Large intestine (tissue), 3 donors: ENCODE measurements around the gene SPOCD1. TPM values are rescaled to one million over a fixed set of nuclear protein-coding genes. Genes with fewer than 3 reads are reported as not detected.

Source experiments
- DNase-seq, 2 donors: peaks; one replicate each; pipeline versions ENCODE4 v3.0.0 to v3.0.0-alpha.2; 2013
- H3K27ac ChIP-seq: one replicate; pipeline ENCODE4 v1.5.1; 2013; ENCODE audit warnings: low read length
- H3K27me3 ChIP-seq: 2 replicates; pipeline ENCODE4 v1.6.1; 2013; ENCODE audit warnings: low read length; ENCODE audit not compliant: control insufficient read depth, insufficient read depth
- H3K36me3 ChIP-seq: 2 replicates; pipeline ENCODE4 v1.6.1; 2013; ENCODE audit warnings: low read length; ENCODE audit not compliant: control insufficient read depth, insufficient read depth
- H3K4me1 ChIP-seq: one replicate; pipeline ENCODE4 v1.6.1; 2013; ENCODE audit warnings: low read length; ENCODE audit not compliant: control insufficient read depth, insufficient read depth
- H3K4me3 ChIP-seq: one replicate; pipeline ENCODE4 v1.5.1; 2013; ENCODE audit warnings: low read length
- H3K9me3 ChIP-seq: one replicate; pipeline ENCODE4 v1.6.1; 2013; ENCODE audit warnings: mild to moderate bottlenecking, low read depth, low read length, moderate library complexity; ENCODE audit not compliant: control insufficient read depth
- WGBS: methylation state at CpG from one replicate; pipeline ENCODE4 v1.1.5; 2013; ENCODE audit warnings: low lambda C conversion rate; ENCODE audit not compliant: insufficient coverage; 5-methylcytosine and 5-hydroxymethylcytosine counted together
- polyA plus RNA-seq: library from polyadenylated mRNA; unstranded; fragments of 120-200 nt; gene quantifications from one replicate; pipeline ENCODE4 v1.2.1, GENCODE V29; 2013

Gene SPOCD1
- polyA plus RNA-seq, 1 donor: 1.2 TPM

DNA sequence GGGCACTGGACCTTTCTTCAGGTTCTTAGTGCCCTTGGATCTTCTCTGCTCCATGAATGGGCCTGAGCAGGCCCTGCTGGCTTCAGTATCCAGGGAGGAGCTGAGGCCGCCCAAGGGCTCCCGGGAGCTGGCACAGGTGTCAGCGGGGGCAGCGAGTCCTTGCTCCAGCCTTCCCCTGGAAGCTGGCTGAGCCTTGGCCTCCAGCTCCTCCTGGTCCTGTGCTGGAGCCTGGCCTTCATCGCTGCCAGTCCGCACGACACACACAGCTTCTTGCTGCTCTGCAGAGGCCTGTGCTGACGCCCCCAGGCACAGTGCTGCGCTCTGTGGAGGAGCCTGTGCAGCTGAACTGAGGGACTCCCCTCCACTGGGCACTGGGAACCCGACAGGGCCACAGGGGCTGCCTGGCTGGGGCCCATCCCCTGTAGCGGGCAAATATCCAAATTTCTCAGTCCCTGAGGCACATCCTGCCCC, 1.7 kb downstream of the SPOCD1 start:
- no peak overlapping the region for H3K27ac ChIP-seq
- DNase-seq: no peak
- no CpG with 5 or more reads among the region's 11 CpGs for WGBS
- no peaks in the 10 kb centered on the region for H3K27me3 ChIP-seq
- H3K4me3 ChIP-seq: no peak overlapping the region
- peaks cover 4% of the 10 kb centered on the region for H3K9me3 ChIP-seq
- peaks cover 7% of the 10 kb centered on the region for H3K4me1 ChIP-seq
- H3K36me3 ChIP-seq: no peaks in the 10 kb centered on the region

DNA sequence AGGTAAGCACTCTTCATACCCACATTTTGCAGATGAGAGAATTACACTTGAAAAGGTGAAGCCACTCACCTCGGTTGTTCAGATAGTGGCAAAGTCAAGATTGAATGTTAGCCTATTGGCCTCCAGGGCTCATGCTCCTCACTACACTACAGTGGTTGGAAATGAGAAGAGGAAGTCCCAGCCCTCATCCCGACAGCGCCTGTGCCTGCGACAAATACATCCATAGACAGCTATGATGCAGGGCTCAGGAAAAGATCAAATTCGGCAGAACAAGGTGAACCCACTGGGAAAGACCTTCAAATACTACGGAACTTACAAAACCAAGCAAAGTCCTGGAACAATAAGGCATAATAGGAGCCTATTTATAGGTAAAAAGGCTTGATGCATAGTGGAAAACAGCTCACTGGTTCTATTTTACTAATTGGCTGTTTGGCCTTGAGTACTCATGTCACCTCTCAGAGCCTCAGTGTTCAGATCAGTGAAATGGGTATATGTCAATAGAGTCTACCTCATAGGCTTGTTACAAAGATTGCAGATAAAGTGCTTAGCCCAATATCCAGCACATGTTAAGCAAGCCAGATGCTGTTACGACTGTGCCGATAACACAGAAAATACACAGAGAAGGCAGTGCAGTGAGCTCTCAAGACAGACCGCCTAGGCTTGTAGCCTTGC, 3.5 kb downstream of the SPOCD1 start:
- no peaks in the 10 kb centered on the region for H3K27me3 ChIP-seq
- H3K4me1 ChIP-seq: peaks cover 7% of the 10 kb centered on the region
- no peak overlapping the region for H3K27ac ChIP-seq
- no peak for DNase-seq
- no peak overlapping the region for H3K4me3 ChIP-seq
- H3K9me3 ChIP-seq: peaks cover 4% of the 10 kb centered on the region
- no peaks in the 10 kb centered on the region for H3K36me3 ChIP-seq
- WGBS: 94% methylated on average over 2 of the region's 9 CpGs

DNA sequence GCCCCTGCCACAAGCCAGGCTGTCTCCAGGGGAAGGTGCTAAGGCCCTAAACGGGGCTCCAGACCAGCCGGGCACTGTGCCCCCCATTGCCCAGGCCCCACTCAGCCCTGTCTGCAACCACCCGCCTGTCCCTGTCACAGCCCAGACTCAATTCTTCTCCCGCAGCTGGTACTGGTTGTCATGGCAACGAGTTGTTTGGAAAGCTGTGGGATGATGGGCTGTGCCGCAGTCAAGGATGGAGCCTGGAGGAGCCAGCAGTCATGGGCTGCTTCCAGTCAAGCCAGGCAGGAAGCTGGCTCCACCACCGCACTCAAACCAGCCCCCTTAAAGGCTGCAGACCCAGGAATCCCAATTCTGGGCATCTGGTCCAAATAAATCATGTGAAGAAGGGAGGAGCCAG, 4.2 kb downstream of the SPOCD1 start:
- WGBS: no CpG with 5 or more reads among the region's 7 CpGs
- H3K4me3 ChIP-seq: no peak overlapping the region
- no peak overlapping the region for H3K27ac ChIP-seq
- peak in 1 of 2 donors; percentile 34 for DNase-seq
- H3K27me3 ChIP-seq: no peaks in the 10 kb centered on the region
- H3K4me1 ChIP-seq: peaks cover 7% of the 10 kb centered on the region
- H3K36me3 ChIP-seq: no peaks in the 10 kb centered on the region
- peaks cover 4% of the 10 kb centered on the region for H3K9me3 ChIP-seq

DNA sequence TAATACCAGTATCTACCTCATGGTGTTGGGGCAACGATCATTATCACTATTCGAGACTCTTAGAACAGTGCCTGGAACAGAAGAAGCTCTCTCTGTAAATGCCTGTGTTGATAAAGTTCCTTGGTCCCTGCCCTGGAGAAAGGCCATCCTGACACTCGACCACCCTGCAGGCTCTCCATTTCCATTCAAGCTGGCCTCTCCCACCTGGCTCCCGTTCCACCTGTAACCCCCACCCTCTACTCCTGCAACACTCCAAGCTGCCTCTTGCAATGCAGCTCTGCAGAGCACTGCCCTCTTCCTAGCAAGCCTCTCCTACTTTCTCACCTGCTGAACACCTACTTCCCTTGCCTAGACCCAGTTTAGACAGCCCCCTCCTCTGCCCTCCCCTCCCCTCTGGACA, 6.1 kb downstream of the SPOCD1 start:
- no peaks in the 10 kb centered on the region for H3K36me3 ChIP-seq
- H3K4me1 ChIP-seq: no peaks in the 10 kb centered on the region
- no CpG with 5 or more reads among the region's 4 CpGs for WGBS
- H3K27me3 ChIP-seq: no peaks in the 10 kb centered on the region
- no peak overlapping the region for H3K27ac ChIP-seq
- H3K4me3 ChIP-seq: no peak overlapping the region
- DNase-seq: no peak
- H3K9me3 ChIP-seq: no peaks in the 10 kb centered on the region

DNA sequence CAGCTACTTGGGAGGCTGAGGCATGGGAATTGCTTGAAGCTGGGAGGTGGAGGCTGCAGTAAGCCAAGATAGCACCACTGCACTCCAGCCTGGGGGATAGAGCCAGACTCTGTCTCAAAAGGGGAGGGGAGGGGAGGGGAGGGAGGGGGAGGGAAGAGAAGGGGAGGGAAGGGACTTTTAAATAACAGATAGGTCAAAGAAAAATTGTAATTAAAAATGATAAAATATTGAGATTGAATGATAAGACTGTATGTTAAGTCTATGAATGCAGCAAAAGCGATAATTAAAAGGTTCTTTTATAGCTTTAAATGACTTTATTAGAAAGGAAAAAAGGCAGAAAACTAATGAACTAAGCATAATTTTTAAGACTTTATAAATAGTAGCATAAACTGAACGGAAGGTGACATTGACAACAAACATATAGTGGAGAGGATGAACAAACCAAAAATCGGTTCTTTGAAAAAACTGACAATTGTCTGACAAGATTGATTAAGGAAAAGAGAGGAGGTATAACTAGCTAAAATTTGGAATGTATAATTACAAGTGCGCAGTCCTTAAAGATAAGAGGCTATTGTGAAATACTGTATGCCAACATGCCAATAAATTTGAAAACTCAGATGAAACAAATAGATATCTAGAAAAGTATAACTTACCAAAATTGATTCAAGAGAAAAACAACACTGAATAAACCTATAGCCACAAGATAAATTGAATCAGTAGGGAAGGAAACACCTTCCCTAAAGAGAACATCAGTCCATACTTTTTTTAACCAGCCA, 8.4 kb downstream of the SPOCD1 start:
- Histone ChIP-seq H3K9me3 (no peaks in the 10 kb centered on the region), H3K4me1 (no peaks in the 10 kb centered on the region), H3K27me3 (no peaks in the 10 kb centered on the region), H3K36me3 (no peaks in the 10 kb centered on the region), H3K27ac (no peak overlapping the region), H3K4me3 (no peak overlapping the region)
- DNase-seq: no peak
- WGBS: 93% methylated on average over 1 of the region's 4 CpGs

DNA sequence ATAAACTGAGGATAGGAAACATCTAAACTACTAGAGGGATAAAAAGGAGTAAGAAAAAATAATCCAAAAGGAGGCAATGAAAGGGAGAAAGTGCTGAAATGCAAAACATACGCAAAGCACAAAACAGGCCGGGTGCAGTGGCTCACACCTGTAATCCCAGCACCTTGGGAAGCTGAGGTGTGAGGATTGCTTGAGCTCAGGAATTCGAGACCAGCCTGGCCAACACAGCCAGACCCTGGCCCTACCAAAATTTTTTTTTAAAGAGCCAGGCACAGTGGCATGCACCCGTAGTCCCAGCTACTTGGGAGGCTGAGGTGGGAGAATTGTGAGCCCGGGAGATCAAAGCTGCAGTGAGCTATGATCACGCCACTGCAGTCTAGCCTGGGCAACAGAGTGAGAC, 10.5 kb downstream of the SPOCD1 start:
- no peak for DNase-seq
- Histone ChIP-seq H3K27me3 (no peaks in the 10 kb centered on the region), H3K4me3 (no peak overlapping the region), H3K4me1 (no peaks in the 10 kb centered on the region), H3K36me3 (no peaks in the 10 kb centered on the region), H3K27ac (no peak overlapping the region), H3K9me3 (no peaks in the 10 kb centered on the region)
- WGBS: 100% methylated on average over 1 of the region's 6 CpGs

DNA sequence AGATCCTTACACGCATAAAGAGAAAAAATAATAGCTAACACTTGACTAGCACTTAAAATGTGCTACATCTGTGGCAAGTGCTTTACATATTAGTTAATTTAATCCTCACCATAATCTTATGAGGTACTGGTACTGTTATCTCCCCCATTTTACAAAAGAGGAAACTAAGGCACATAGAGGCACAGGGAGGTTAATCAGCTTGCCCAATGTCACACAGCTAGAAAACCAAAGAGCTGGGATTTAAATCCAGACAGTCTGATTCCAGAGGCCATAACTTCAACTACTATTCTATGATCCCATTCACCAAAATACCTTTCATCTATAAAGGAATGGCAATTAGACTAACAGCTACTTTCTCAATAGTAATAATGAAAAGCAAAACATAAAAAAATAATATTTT, 11.7 kb downstream of the SPOCD1 start:
- DNase-seq: no peak
- Histone ChIP-seq H3K27me3 (no peaks in the 10 kb centered on the region), H3K4me3 (no peak overlapping the region), H3K9me3 (no peaks in the 10 kb centered on the region), H3K36me3 (no peaks in the 10 kb centered on the region), H3K4me1 (no peaks in the 10 kb centered on the region), H3K27ac (no peak overlapping the region)
- WGBS: no CpG with 5 or more reads among the region's 1 CpG

DNA sequence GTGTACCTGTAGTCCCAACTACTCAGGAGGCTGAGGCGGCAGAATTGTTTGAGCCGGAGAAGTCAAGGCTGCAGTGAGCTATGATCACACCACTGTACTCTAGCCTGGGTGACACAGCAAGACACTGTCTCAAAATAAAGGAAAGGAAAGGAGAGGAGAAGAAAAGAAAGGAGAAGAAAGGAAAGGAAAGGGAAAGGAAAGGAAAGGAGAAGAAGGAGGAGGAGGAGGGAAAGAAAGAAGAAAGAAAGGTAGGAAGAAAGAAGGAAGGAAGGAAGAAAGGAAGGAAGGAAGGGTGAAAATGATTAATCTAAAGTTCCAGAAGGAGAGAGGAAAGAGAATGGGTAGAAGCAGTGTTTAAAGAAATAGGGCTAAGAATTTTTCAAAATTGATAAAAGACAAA, 12.2 kb downstream of the SPOCD1 start:
- H3K36me3 ChIP-seq: no peaks in the 10 kb centered on the region
- no peaks in the 10 kb centered on the region for H3K4me1 ChIP-seq
- H3K27ac ChIP-seq: no peak overlapping the region
- no peak overlapping the region for H3K4me3 ChIP-seq
- no peaks in the 10 kb centered on the region for H3K27me3 ChIP-seq
- no peak for DNase-seq
- 80% methylated on average over 2 of the region's 2 CpGs for WGBS
- no peaks in the 10 kb centered on the region for H3K9me3 ChIP-seq

DNA sequence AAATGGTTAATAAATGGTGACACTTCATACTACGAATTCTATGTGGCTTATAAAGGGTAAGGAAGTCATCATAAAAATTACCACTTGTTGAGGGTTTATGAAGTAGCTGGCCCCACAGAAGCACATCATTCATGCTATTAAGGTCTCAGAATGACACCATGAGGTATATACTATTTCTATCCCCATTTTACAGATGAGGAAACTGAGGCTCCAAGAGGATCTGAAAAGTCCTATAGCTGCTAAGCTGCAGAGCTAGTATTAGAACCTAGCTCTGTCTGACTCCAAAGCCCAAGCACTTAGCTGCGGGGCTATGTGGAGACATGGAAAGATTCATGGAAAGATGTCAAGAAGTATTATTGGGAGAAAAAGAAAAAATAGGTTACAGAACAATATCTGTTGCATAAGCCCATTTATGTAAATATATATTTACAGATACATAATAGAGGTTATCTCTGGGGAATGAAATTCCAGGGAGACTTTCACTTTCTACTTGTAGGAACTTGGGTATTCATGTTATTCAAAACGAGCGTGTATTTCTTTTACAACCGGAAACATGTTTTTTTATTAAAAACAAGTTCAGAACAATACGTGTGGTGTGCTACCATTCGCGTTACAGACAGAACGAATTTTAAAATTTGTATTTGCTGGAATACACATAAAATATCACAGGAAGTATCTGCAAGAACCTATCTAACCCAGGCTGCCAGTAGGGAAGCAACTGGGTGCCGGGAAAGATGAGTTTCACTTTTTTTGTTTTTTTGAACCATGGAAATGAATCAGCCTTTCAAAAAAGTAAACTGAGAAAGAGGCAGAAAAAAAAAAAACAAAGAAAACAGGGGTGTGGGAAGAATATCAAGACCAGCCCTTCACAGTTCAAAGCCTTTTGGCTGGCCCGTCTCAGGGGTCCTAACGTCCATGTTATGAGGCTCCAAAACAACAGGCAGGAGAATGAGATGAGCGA, 13.4 kb downstream of the SPOCD1 start:
- 80% methylated on average over 8 of the region's 13 CpGs for WGBS
- Histone ChIP-seq H3K27ac (no peak overlapping the region), H3K4me1 (no peaks in the 10 kb centered on the region), H3K36me3 (no peaks in the 10 kb centered on the region), H3K4me3 (no peak overlapping the region), H3K27me3 (peaks cover 7% of the 10 kb centered on the region), H3K9me3 (no peaks in the 10 kb centered on the region)
- no peak for DNase-seq

DNA sequence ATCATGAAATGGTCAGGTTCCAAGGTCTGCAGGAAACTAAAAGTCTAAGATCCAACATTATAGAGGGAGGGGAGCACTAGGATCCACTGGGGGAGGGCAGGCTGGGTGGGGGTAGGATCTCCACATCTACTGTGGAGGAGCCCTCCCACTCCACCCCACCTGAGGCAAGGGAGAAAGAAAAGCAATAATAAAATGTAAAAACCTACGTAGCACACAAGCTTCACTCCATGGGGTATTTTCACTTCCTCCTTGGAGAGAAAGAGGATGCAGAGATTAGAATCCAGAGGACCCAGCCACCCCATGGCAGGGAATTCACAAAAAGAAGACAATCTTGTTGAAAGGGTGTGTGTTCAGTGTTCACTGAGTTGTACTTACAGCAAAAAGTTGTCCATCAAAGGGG, 14.4 kb downstream of the SPOCD1 start:
- no CpG with 5 or more reads among the region's 1 CpG for WGBS
- H3K36me3 ChIP-seq: no peaks in the 10 kb centered on the region
- no peaks in the 10 kb centered on the region for H3K9me3 ChIP-seq
- no peak overlapping the region for H3K27ac ChIP-seq
- H3K4me1 ChIP-seq: no peaks in the 10 kb centered on the region
- H3K27me3 ChIP-seq: peaks cover 7% of the 10 kb centered on the region
- H3K4me3 ChIP-seq: no peak overlapping the region
- no peak for DNase-seq
